ENCODE results near the gene ASCL5.
A peak's percentile ranks its signal among the peaks of the same experiment; 100 is the strongest.

The ASCL5 gene

GRCh38 chr1:201089596-201089995 lies 37.4 kb downstream of the ASCL5 start:
- no peak for DNase-seq (ENCODE audit: low spot score)
- in situ Hi-C loops (cut with MboI; ENCODE audit: low pct_unique_long_range_greater_than_20kb, low sequenced_read_pairs, unreplicated experiment): no loop called here
- TF ChIP-seq, protein P1, sequence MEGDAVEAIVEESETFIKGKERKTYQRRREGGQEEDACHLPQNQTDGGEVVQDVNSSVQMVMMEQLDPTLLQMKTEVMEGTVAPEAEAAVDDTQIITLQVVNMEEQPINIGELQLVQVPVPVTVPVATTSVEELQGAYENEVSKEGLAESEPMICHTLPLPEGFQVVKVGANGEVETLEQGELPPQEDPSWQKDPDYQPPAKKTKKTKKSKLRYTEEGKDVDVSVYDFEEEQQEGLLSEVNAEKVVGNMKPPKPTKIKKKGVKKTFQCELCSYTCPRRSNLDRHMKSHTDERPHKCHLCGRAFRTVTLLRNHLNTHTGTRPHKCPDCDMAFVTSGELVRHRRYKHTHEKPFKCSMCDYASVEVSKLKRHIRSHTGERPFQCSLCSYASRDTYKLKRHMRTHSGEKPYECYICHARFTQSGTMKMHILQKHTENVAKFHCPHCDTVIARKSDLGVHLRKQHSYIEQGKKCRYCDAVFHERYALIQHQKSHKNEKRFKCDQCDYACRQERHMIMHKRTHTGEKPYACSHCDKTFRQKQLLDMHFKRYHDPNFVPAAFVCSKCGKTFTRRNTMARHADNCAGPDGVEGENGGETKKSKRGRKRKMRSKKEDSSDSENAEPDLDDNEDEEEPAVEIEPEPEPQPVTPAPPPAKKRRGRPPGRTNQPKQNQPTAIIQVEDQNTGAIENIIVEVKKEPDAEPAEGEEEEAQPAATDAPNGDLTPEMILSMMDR (IDR thresholded peaks at IDR 0.05; ENCODE audit: extremely low read depth, insufficient read depth, missing control alignments): no peak

- no peak for DNase-seq (ENCODE audit: low spot score)
- TF ChIP-seq, protein P1 (IDR thresholded peaks at IDR 0.05; ENCODE audit: extremely low read depth, insufficient read depth, missing control alignments): no peak
- in situ Hi-C loops (cut with MboI; ENCODE audit: low pct_unique_long_range_greater_than_20kb, low sequenced_read_pairs, unreplicated experiment): no loop called here
Measured at GRCh38 chr1:201088901-201089525, 38.0 kb downstream of the ASCL5 start.

- no peak for DNase-seq (ENCODE audit: low spot score)
- TF ChIP-seq, protein P1 (IDR thresholded peaks at IDR 0.05; ENCODE audit: extremely low read depth, insufficient read depth, missing control alignments): no peak
- in situ Hi-C loops (cut with MboI; ENCODE audit: low pct_unique_long_range_greater_than_20kb, low sequenced_read_pairs, unreplicated experiment): no loop called here
Measured at GRCh38 chr1:201088395-201088794, 38.6 kb downstream of the ASCL5 start.

DNA sequence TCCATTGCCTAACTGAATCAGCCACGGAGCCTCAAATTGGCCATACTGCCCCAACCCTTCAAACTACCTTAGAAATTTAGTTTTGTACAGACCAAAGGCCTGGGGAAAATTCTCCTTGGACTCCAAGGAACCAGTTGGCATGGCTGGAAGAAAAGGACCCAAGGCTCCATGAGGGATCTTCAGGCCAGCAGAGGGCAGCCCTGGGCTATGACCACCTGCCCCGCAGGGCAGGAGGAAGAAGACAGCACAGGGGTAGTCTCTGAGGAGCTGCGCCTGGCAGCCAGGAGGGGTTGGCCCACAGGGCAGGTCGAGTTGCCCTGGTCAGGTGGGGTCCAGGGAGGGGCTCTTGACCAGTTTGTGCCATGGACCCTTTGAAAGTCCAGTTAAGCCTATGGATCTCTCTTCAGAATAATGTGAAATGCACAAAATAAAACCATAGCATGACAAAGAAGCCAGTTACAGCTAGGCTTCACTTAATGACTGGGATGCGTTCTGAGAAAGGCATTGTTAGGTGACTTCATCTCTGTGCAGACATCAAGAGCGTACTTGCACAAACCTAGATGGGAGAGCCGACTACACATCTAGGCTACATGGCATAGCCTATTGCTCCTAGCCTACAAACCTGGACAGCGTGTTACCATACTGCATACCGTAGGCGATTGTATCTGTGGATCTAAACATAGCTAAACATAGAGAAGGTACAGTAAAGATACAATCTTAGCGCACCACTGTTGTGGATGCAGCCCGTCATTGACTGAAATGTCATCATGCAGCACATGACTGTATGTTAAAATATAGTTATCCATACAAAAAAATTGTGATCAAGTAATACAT lies 40.9 kb downstream of the ASCL5 start:
- peak; percentile 80 for DNase-seq (ENCODE audit: low spot score)
- TF ChIP-seq, protein P1 (IDR thresholded peaks at IDR 0.05; ENCODE audit: extremely low read depth, insufficient read depth, missing control alignments): peak; percentile 62

DNA sequence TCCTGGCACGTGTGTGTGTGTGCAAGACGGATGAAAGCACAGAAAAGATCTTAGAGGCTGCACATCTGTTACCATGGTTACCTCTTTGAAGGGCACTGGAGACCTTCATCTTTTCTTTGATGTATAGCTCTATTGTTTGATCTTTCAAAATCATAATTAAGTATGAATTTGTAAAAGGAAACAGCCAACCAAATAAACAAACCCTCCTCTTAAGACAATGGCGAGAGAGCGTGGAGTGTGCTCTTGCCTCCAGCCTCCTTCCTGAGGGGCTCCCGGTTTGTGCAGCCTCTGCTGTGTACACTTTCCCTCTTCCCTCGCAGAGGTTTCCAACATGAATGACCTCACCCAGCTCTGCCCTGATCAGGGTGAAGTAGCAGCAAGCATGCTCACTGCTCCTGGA lies 42.7 kb downstream of the ASCL5 start:
- in situ Hi-C loops (cut with MboI; ENCODE audit: low pct_unique_long_range_greater_than_20kb, low sequenced_read_pairs, unreplicated experiment): no loop called here
- no peak for DNase-seq (ENCODE audit: low spot score)
- TF ChIP-seq, protein P1 (IDR thresholded peaks at IDR 0.05; ENCODE audit: extremely low read depth, insufficient read depth, missing control alignments): no peak

More for the DNA sequence above, 40.9 kb downstream of the ASCL5 start:
- in situ Hi-C loops (cut with MboI; ENCODE audit: low pct_unique_long_range_greater_than_20kb, low sequenced_read_pairs, unreplicated experiment): no loop called here

DNA sequence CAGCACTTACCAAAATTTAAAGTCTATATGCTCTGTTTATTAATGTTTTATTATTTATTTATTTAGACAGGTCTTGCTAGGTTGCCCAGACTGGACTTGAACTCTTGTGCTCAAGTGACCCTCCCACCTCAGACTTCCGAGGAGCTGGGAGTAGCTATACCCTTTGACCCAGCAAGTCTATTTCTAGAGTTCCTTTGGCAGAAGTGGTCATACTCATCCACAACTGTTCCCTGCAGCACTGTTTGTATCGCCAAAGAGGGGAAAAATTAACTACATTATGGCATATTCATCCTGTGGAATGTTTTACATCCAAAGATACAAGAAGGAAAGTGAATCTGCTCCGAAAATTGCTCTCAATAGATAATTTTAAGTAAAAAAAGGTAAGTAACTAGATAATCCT lies 43.2 kb downstream of the ASCL5 start:
- TF ChIP-seq, protein P1 (IDR thresholded peaks at IDR 0.05; ENCODE audit: extremely low read depth, insufficient read depth, missing control alignments): no peak
- DNase-seq (ENCODE audit: low spot score): no peak
- in situ Hi-C loops (cut with MboI; ENCODE audit: low pct_unique_long_range_greater_than_20kb, low sequenced_read_pairs, unreplicated experiment): no loop called here

All from GM13977 (cell line).